CD4-positive, alpha-beta T cell (primary cell): ENCODE results near the gene AIFM3. TPM values are rescaled to one million over a fixed set of nuclear protein-coding genes. Genes with fewer than 3 reads are reported as not detected.
A peak's percentile ranks its signal among the peaks of the same experiment; 100 is the strongest.

Experiments
- ATAC-seq: fragments of 200-7000 bp; cut with Tn5 transposase; one replicate; pipeline ENCODE4 v1.10.0; 2022; ENCODE audit warnings: mild to moderate bottlenecking; ENCODE audit not compliant: poor library complexity
- CTCF ChIA-PET: fragments of 350-600 bp; sonication (Branson Sonifier 250); formaldehyde crosslinking; loops from one replicate; lab custom pipeline; 2021; ENCODE audit warnings: antibody characterized with exemption, inconsistent platforms; lab: Charles Lee
- POLR2A ChIA-PET: fragments of 350-600 bp; sonication (Branson Sonifier 250); formaldehyde crosslinking; loops from one replicate; lab custom pipeline; 2021; ENCODE audit warnings: antibody characterized with exemption, inconsistent platforms; lab: Charles Lee
- DNase-seq, 14 experiments: peaks; one replicate each; pipeline ENCODE4 v3.0.0-alpha.2; 2013 to 2020; ENCODE audit warnings: mixed read lengths in 2 of 14
- H3K27ac ChIP-seq, 2 donors: one replicate each; pipeline versions ENCODE4 v1.5.1 to v1.7.0; 2013; ENCODE audit warnings: low read length in 2 of 2, low read depth in 1 of 2, mild to moderate bottlenecking in 1 of 2
- H3K27me3 ChIP-seq, 2 experiments: 1 replicate in 1 of 2; 2 replicates in 1 of 2; pipeline versions ENCODE4 v1.6.1 to v1.7.0; 2013; ENCODE audit warnings: low read length in 2 of 2, control low read depth in 1 of 2, mild to moderate bottlenecking in 1 of 2, moderate library complexity in 1 of 2; ENCODE audit not compliant: insufficient read depth in 2 of 2, control insufficient read depth in 1 of 2
- H3K36me3 ChIP-seq: one replicate; pipeline ENCODE4 v1.6.1; 2013; ENCODE audit warnings: low read length, control low read depth; ENCODE audit not compliant: insufficient read depth
- H3K4me1 ChIP-seq: one replicate; pipeline ENCODE4 v1.6.1; 2013; ENCODE audit warnings: low read length, control low read depth; ENCODE audit not compliant: insufficient read depth
- H3K4me3 ChIP-seq: one replicate; pipeline ENCODE4 v1.5.1; 2013; ENCODE audit warnings: mild to moderate bottlenecking, low read length, moderate library complexity
- H3K9me3 ChIP-seq, 2 experiments: 1 replicate in 1 of 2; 2 replicates in 1 of 2; pipeline versions ENCODE4 v1.6.1 to v1.7.0; 2013; ENCODE audit warnings: low read length in 2 of 2, mild to moderate bottlenecking in 2 of 2, control low read depth in 1 of 2, moderate library complexity in 1 of 2; ENCODE audit not compliant: control insufficient read depth in 1 of 2, insufficient read depth in 1 of 2
- H3K27ac Mint-ChIP-seq: one replicate; pipeline ENCODE4 v1.8.0; 2020; ENCODE audit warnings: mixed read lengths
- H3K27me3 Mint-ChIP-seq: one replicate; pipeline ENCODE4 v1.8.0; 2021; ENCODE audit warnings: mixed read lengths
- H3K36me3 Mint-ChIP-seq: one replicate; pipeline ENCODE4 v1.8.0; 2021; ENCODE audit warnings: low read depth, mixed read lengths
- H3K4me1 Mint-ChIP-seq: one replicate; pipeline ENCODE4 v1.8.0; 2021; ENCODE audit warnings: low read depth, mixed read lengths
- H3K4me3 Mint-ChIP-seq: one replicate; pipeline ENCODE4 v1.8.0; 2020; ENCODE audit warnings: mild to moderate bottlenecking, mixed read lengths
- H3K9me3 Mint-ChIP-seq: one replicate; pipeline ENCODE4 v1.8.0; 2020; ENCODE audit warnings: mixed read lengths
- CTCF ChIP-seq: fragments of 200-600 bp; IDR thresholded peaks from one replicate; pipeline ENCODE4 v1.8.0; 2022; ENCODE audit warnings: antibody characterized with exemption, mild to moderate bottlenecking
- intact Hi-C, 2 experiments: fragments of 100-400 bp; cut with DNase I in 1 of 2; cut with micrococcal nuclease in 1 of 2; formaldehyde crosslinking; loops; one replicate each; pipeline versions ENCODE4 v1.15.1 to v1.9.0; 2023 to 2025; cut with DNase I, micrococcal nuclease
- polyA plus RNA-seq, 2 donors: library from polyadenylated mRNA; unstranded; fragments of 120-200 nt; gene quantifications; one replicate each; pipeline ENCODE4 v1.2.1, GENCODE V29; 2013
- total RNA-seq, 174 experiments: library from RNA in 2 of 174; stranded (reverse) in 2 of 174; gene quantifications; one replicate each; pipeline ENCODE4 v1.2.3 and lab custom pipeline; 2021 to 2026

AIFM3 gene
- under 1 TPM; 0.34 to 0.41 TPM for total RNA-seq
- 2.2 TPM for polyA plus RNA-seq (2013, experiment 1 of 2)
- 2.0 TPM for polyA plus RNA-seq (2013, experiment 2 of 2)
- 0 to 1.4 (median 0.30) reads per million in 172 experiments for total RNA-seq (lab: John Stamatoyannopoulos, UW)

GRCh38 chr22:20966883-20967696 lies at the start of gene AIFM3:
AIFM3 (plus strand) TSS chr22:20967255; CDS start chr22:20967945, 690 bp downstream.
- TF ChIP-seq CTCF = no peak
- Mint-ChIP-seq H3K27me3 (peaks cover 11% of the 10 kb centered on the region), H3K36me3 (no peaks in the 10 kb centered on the region), H3K4me3 (no peak within 1 kb of the TSS), H3K27ac (no peak within 1 kb of the TSS), H3K9me3 (no peaks in the 10 kb centered on the region), H3K4me1 (peaks cover 6% of the 10 kb centered on the region)
- CTCF ChIA-PET = no interaction called here
- Histone ChIP-seq H3K27ac (no peak within 1 kb of the TSS), H3K4me1 (peaks cover 20% of the 10 kb centered on the region), H3K36me3 (no peaks in the 10 kb centered on the region), H3K9me3 (no peaks in the 10 kb centered on the region), H3K4me3 (no peak within 1 kb of the TSS), H3K27me3 (peaks cover 2 to 8% of the 10 kb centered on the region in 2 experiments)
- ATAC-seq (no peak), DNase-seq (no peak)
- POLR2A ChIA-PET = no interaction called here
- intact Hi-C loops = no loop called here

- Histone ChIP-seq H3K4me1 (peaks cover 46% of the 10 kb centered on the region), H3K36me3 (no peaks in the 10 kb centered on the region), H3K4me3 (peak overlapping the region; percentile 99), H3K27me3 (no peaks in the 10 kb centered on the region), H3K27ac (no peak overlapping the region), H3K9me3 (no peaks in the 10 kb centered on the region)
- intact Hi-C loops = loop anchor here (5.0 kb wide), 2 partner anchors 64 to 106 kb away; partner anchors contain the start of gene LZTR1 (in 1 of the 2)
- H3K27me3 Mint-ChIP-seq = no peaks in the 10 kb centered on the region
- ATAC-seq = no peak
- ChIA-PET POLR2A (interaction anchor here (2.2 kb wide), 1 partner anchor 83 kb away, joined by 11 read pairs; the partner anchor contains the start of gene THAP7), CTCF (no interaction called here)
- H3K9me3 Mint-ChIP-seq = no peaks in the 10 kb centered on the region
- H3K4me3 Mint-ChIP-seq = peak overlapping the region; percentile 98
- peak overlapping the region; percentile 90 for H3K27ac Mint-ChIP-seq
- peaks cover 54% of the 10 kb centered on the region for H3K4me1 Mint-ChIP-seq
- DNase-seq = peak in 1 of 14 experiments; percentile 13
- peaks cover 31% of the 10 kb centered on the region for H3K36me3 Mint-ChIP-seq
- TF ChIP-seq CTCF = no peak
Observed at GRCh38 chr22:20918663-20919218, 48.3 kb upstream of the AIFM3 start.

- no peaks in the 10 kb centered on the region for H3K9me3 Mint-ChIP-seq
- H3K27me3 Mint-ChIP-seq = no peaks in the 10 kb centered on the region
- intact Hi-C loops = loop anchor here (5.0 kb wide), 3 partner anchors 63 to 412 kb away; partner anchors contain the start of genes LZTR1 (in 1 of the 2) and MED15 (in 1 of the 2)
- H3K4me1 Mint-ChIP-seq = peaks cover 58% of the 10 kb centered on the region
- peaks cover 37% of the 10 kb centered on the region for H3K36me3 Mint-ChIP-seq
- no peaks in the 10 kb centered on the region for H3K27me3 ChIP-seq
- H3K27ac Mint-ChIP-seq = peak overlapping the region; percentile 55
- H3K9me3 ChIP-seq = no peaks in the 10 kb centered on the region
- POLR2A ChIA-PET = interaction anchor here (1.8 kb wide), 1 partner anchor 83 kb away, joined by 6 read pairs; the partner anchor contains the start of gene THAP7
- TF ChIP-seq CTCF = no peak
- H3K4me1 ChIP-seq = peaks cover 56% of the 10 kb centered on the region
- no peaks in the 10 kb centered on the region for H3K36me3 ChIP-seq
- DNase-seq (no peak), ATAC-seq (no peak)
- H3K4me3 Mint-ChIP-seq = peak overlapping the region; percentile 98
- no peak overlapping the region for H3K27ac ChIP-seq
- peak overlapping the region; percentile 99 for H3K4me3 ChIP-seq
- CTCF ChIA-PET = interaction anchor here (1.4 kb wide), 1 partner anchor 34 kb away, joined by 3 read pairs; no protein-coding TSS in a partner anchor
Observed at GRCh38 chr22:20919718-20920117, 47.3 kb upstream of the AIFM3 start.
